NCI-H82 treated with DMSO at 0.1 percent for 48 hours (cell line): ENCODE results near the gene LPO.
A peak's percentile ranks its signal among the peaks of the same experiment; 100 is the strongest.

Source experiments
- DNase-seq: peaks from one replicate; lab custom pipeline; 2025; ENCODE audit not compliant: unreplicated experiment; lab: John Stamatoyannopoulos, UW

Gene LPO

GRCh38 chr17:58228679-58229078 is 9.7 kb upstream of the LPO start:
- DNase-seq: no peak

DNA sequence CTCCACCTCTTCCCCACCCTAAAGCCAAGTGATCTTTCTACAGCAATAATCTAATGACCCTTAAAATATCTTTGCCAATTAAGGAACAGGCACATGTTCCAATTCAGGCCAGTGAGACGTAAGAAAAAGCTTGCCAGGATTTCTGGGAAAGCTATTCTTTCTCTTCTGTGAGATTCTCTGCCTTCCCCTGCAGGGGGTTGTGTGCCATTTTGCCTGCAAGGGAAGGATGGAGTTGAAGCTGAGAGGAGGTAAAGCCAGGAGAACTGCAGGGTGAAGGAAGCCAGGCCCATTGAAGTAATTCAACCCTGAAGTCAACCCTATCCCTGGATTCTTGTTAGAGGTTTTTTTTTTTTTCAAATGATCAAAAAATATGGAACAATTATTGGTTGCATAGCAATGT is 9.0 kb upstream of the LPO start:
- DNase-seq: no peak

GRCh38 chr17:58229881-58230280 is 8.5 kb upstream of the LPO start:
- DNase-seq: peak; percentile 88

GRCh38 chr17:58231641-58232040 is 6.7 kb upstream of the LPO start:
- DNase-seq: no peak

DNA sequence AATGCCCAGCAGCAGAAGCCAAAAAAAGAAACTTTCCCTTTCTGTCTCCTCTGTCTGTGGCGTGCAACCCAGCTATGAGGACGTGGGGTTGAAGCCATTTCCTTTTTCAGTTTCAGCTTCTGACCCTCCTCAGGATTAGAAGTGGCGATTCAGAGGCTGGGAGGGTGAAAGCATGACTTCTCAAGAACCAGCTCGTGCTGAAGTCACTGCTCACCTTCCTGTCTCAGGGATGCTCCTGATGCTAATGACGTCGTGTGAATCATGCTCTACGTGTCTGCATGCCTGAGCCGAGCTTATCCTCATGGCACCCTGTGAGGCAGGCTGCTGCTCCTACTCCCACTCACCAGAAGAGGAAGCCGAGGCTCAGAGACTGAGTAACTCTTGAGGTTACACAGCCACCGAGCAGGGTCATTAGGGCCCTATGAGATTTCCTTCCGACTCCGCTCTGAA is 5.7 kb upstream of the LPO start:
- DNase-seq: no peak

- no peak for DNase-seq
These were observed 4.8 kb upstream of the LPO start for GRCh38 chr17:58233543-58233942.

GRCh38 chr17:58234512-58234911 is 3.9 kb upstream of the LPO start:
- DNase-seq: no peak

DNA sequence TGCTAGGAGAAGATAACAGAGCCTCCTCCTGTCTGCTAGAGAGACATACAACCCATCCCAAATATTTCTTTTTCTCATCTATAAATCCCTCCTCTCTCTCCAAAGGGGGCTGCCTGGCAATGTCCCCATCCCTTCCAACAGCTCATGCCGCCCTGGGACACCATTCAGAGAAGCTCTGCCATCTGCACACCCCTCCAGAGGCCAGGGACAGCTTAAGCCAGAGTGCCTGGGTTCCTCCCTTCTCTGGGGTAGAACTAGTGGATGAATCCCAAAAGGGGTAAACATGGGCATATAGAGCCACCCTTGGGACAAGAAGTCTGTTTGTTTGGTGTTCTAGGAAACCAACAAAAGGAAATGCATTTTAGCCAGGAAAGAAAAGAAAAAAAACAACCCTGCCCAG is 2.6 kb upstream of the LPO start:
- DNase-seq: no peak

DNA sequence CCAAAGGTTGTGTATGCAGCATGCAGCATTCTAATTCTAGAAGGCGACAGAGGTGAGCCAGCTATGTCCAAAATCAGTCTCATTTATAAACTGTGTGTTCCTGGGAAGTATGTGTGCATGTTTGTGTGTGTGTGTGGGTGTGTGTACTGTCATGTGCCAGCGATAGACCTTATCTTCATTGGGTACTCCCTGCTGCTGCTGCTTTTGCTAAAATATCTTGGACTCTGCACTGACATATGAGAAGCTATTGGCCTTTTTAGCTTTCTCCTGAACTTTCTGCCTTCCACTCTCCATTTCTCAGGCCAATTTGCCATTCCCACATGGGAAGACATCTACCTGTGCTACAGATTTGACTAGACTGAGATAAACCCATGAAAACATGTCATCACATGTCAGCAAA is 2.0 kb upstream of the LPO start:
- DNase-seq: no peak

GRCh38 chr17:58239987-58240386 is 1.6 kb downstream of the LPO start:
- no peak for DNase-seq

DNA sequence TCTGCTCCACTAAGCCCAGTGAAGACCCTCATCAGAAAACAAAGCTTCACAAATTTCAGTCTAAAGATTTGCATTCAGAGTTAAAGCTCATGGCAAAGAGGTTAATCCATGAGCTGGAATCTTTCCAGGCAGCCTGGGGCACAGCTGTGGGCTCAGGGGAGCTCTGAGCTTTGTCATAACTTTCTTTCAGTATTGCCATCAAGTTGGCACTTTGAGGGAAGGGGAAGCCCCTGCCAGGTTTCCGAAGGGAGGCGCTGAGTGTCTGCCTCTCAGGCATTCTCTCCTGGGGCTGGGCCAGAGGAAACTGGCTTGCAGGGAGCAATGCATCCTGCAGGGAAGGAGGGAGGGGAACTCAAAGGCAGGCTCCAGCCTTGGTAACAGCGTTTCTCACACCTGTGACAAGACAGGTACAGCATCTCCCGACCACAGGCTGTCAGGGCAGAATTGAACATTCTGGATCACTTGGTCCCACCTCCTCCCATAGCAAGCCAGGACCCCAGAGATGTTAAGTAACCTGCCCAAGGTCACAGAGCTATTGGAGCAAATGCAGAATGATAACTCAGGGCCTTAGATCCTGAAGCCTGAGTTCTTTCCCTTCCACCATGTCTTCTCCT is 3.9 kb downstream of the LPO start:
- no peak for DNase-seq

- peak; percentile 32 for DNase-seq
These were observed 6.6 kb downstream of the LPO start for GRCh38 chr17:58244963-58245362.

DNA sequence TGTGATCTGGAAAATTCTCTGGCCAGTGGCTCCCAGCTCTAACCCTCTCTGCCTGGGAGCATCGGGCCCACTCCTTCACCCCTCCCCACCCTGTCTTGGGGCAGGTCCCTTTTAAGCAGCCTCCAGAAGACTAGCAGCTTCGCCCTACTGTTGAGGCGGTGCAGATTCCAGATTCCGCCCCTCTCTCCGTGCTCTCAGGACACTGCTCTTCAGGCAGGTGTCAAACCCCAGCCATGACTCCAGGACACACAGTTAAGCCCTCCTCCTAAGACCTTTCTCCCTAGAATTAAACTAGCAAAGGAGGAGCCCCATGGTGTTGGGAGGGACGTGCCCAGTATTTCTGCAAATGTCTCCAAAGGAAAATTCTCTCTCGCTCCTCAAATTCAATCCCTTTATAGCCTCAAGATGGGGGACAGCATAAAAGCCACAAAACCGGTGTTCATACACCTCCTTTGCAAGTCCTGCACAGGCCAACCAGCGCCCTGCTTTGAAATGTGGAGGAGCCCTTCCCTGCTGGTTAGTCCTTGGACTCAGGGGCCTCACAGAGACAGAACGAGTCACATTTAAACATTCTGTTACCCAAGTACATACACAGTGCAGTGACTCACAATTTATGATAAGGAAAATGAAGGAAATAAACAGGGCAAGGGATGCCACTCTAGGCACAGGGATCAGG is 7.2 kb downstream of the LPO start:
- no peak for DNase-seq

DNA sequence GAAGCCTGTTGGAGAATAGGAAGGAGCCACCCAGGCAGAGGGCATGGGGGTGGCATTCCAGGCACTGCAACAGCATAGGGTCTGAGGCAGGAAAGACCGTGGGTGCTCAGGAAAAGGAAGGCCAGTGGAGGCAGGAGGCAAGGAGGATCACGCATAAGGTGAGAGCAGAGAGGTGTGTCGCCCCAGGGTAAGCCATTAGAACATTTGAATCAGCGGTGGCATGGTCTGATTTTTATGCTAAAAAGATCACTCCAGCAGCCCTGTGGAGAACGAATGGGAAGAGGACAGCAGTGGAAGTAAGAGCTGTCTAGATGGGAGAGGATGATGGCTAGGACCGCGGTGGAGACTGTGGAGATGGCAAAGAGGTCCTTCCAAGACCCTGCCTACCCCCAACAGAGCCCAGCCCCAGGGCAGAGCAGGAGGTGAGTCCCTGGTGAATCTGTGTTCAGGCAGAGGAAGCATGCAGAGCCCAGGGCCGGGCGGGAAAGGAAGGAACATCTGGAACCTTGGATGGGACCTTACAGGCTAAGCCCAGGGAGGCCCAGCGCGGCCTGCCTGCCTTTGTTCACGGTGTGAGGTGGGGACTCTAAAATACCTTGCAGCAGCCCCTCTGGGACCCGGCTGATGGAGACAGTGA is 7.8 kb downstream of the LPO start:
- no peak for DNase-seq

DNA sequence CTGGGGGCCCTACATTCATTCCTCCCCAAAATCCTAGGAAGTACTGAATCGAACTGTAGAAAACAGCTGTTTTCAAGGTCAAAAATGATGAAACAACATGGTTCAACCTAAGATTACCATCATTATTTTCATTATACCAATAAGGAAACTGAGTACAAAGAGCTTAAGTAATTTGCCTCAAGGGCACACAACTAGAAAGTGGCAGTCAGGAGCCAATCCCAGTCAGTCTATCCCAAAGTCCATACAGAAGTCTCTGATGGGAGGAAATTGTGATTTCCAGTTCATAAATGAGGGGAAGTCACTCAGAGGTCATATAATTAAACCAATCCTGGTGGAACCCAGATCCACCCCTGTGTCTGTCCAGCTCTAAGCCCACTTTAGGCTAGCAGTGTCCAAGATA is 8.4 kb downstream of the LPO start:
- no peak for DNase-seq

- no peak for DNase-seq
These were observed 9.4 kb downstream of the LPO start for GRCh38 chr17:58247511-58248363.

DNA sequence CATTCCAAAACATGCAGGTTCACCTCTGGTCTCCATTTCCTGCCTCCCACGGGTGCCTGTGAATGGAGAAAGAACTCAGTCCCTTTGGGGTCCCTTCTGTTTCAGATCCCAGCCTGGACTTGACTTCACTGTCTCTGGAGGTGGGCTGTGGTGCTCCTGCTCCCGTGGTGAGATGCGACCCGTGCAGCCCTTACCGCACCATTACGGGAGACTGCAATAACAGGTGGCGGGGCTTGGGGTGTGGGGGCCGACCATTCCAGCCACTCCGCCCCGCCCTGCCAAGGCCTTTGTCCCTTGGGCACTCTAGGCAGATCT is 10.5 kb downstream of the LPO start:
- DNase-seq: no peak

DNA sequence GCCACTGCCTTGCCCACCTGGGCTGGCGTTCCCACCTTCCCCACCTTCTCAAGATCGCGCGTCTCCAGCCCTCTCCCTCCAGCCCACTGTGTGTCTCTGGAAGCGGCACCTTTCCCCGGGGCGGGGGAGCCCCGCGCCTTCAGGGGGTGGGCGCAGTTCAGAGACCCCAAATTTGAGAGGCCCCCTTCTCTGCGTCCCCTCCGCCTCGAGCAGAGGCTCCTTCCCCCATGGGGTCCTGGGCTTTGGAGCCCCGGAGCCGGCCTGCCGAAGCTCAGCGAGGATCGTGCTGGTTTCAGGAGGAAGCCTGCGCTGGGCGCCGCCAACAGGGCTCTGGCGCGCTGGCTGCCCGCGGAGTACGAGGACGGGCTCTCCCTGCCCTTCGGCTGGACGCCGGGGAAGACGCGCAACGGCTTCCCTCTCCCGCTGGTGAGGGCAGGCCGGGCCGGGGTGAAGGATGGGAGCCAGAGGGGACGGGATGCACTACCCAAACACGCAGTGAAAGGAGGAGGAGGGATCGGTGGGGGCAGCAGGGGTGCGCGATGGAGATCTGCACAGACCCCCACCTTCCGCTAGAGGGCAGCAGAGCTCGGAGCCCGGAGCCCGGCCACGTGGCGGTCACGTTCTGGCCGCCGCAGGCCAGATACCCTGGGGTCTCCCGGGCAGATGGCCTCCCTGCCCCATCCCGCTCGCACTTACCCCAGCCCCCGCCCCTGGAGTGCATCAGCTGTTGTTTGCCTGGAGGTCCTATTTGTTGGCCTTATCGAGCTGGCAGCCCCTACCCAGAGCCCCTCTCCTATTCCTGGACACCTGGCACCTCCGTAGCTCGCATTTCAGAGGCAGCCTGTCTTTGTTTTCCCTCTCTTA is 11.1 kb downstream of the LPO start:
- DNase-seq: no peak

- DNase-seq: no peak
These were observed 12.1 kb downstream of the LPO start for GRCh38 chr17:58250344-58251011.

DNA sequence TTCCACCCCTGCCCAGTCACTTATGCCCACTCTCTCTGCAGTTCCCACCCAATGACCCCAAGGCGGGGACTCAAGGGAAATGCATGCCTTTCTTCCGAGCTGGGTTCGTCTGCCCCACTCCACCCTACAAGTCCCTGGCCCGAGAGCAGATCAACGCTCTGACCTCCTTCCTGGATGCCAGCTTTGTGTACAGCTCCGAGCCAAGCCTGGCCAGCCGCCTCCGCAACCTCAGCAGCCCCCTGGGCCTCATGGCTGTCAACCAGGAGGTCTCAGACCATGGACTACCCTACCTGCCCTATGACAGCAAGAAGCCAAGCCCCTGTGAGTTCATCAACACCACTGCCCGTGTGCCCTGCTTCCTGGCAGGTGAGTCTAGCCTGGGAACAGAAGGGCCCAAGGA is 13.8 kb downstream of the LPO start:
- DNase-seq: no peak
